Left ventricle myocardium inferior (tissue), 1 donor: ENCODE results near the gene CPNE5. TPM values are rescaled to one million over a fixed set of nuclear protein-coding genes. Genes with fewer than 3 reads are reported as not detected.

ENCODE experiments used
- DNase-seq: peaks from one replicate; pipeline ENCODE4 v3.0.0-alpha.2; 2020
- H3K27ac ChIP-seq: fragments of 200-600 bp; replicated peaks from 2 replicates; pipeline ENCODE4 v1.8.0; 2021
- H3K27me3 ChIP-seq: fragments of 200-600 bp; 2 replicates; pipeline ENCODE4 v1.8.0; 2021; ENCODE audit warnings: low read depth
- H3K36me3 ChIP-seq: fragments of 200-600 bp; 2 replicates; pipeline ENCODE4 v1.8.0; 2021
- H3K4me1 ChIP-seq: fragments of 200-600 bp; 2 replicates; pipeline ENCODE4 v1.8.0; 2021
- H3K4me3 ChIP-seq: fragments of 200-600 bp; 2 replicates; pipeline ENCODE4 v1.8.0; 2021; ENCODE audit warnings: mild to moderate bottlenecking, moderate library complexity
- H3K9me3 ChIP-seq: fragments of 200-600 bp; replicated peaks from 2 replicates; pipeline ENCODE4 v1.8.0; 2021
- intact Hi-C: fragments of 100-400 bp; cut with micrococcal nuclease; formaldehyde crosslinking; loops from one replicate; pipeline ENCODE4 v1.11.0; 2022
- total RNA-seq: library from RNA; stranded (reverse); fragmentation: NEBNext Ultra II Directional; extraction: Animal tissue kit (Norgen Biotek cat#: 25700); gene quantifications from one replicate; pipeline ENCODE4 v1.2.1, GENCODE V29; 2021
- TF ChIP-seq, protein P1 (sequence below): fragments of 200-600 bp; IDR thresholded peaks from 2 replicates; pipeline ENCODE4 v1.8.0; 2021; ENCODE audit warnings: antibody characterized with exemption, mild to moderate bottlenecking, borderline replicate concordance
- donor health status: DM: no; HTN: yes; CAD: no; lungs with severe emphysema.

Gene CPNE5
- total RNA-seq, 1 donor from 2014 or later, result 26.5 TPM

DNA sequence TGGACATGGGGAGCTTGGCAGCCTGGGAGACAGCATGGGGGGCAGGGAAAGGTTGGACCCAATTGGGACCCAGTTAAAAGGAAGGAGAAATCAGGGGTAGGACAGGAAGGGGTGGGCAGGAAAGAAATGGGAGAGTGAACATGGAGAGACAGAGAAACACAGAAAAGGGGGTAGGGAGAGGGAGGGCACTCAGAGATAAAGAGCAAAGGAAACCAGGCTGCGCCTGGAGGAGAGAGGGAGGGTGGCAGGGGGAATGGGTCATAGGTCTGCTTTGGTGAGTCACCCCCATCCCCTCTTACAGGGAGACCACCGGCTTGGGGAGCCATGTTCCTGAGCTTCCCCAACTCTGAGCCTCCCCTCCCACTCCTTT is 95.0 kb downstream of the CPNE5 start:
- intact Hi-C loops, result no loop called here
- Histone ChIP-seq H3K27ac (no peak overlapping the region), H3K4me1 (peaks cover 13% of the 10 kb centered on the region), H3K4me3 (no peak overlapping the region), H3K9me3 (peaks cover 10% of the 10 kb centered on the region), H3K36me3 (no peaks in the 10 kb centered on the region), H3K27me3 (no peaks in the 10 kb centered on the region)
- DNase-seq, result no peak
- TF ChIP-seq, protein P1, sequence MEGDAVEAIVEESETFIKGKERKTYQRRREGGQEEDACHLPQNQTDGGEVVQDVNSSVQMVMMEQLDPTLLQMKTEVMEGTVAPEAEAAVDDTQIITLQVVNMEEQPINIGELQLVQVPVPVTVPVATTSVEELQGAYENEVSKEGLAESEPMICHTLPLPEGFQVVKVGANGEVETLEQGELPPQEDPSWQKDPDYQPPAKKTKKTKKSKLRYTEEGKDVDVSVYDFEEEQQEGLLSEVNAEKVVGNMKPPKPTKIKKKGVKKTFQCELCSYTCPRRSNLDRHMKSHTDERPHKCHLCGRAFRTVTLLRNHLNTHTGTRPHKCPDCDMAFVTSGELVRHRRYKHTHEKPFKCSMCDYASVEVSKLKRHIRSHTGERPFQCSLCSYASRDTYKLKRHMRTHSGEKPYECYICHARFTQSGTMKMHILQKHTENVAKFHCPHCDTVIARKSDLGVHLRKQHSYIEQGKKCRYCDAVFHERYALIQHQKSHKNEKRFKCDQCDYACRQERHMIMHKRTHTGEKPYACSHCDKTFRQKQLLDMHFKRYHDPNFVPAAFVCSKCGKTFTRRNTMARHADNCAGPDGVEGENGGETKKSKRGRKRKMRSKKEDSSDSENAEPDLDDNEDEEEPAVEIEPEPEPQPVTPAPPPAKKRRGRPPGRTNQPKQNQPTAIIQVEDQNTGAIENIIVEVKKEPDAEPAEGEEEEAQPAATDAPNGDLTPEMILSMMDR, result no peak

DNA sequence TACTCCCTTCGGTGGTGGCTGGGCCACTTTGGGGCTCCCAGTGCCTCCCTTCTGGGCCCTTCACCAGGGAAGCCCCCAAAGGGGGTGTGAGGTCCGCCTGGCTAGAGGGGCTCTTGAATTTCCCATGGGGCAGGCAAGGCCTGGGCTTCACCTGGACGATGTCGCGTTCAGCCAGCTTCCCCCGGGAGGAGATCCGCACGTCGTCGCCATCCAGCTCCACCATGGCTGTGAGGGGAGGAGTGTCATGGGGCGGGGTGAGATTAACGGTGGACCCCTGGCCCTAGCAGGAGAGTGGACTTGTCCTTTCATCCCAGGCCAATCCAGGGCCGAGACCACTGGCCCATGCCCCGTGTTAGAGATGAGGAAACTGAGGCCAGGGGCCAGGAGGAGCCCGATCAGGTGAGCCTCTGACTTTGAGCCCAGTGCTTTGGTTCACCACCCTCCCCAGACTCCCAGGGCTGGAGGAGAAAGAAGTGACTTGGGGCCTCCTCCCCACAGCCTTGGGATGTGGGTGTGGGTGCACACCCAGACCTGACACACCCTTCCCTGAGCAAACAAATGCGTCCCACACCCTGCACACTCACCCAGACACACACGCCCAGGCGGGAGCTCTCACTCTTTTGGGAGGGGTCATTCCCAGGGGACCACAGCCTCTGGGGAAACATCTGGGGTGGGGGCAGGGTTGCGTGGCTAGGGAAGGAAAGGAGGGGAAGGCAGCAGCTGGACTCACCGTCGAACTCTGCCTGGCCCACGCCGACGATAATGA is 95.5 kb downstream of the CPNE5 start:
- no peaks in the 10 kb centered on the region for H3K27me3 ChIP-seq
- peaks cover 13% of the 10 kb centered on the region for H3K4me1 ChIP-seq
- H3K27ac ChIP-seq, result no peak overlapping the region
- H3K9me3 ChIP-seq, result peaks cover 6% of the 10 kb centered on the region
- no peak for DNase-seq
- intact Hi-C loops, result no loop called here
- TF ChIP-seq, protein P1, result no peak
- H3K36me3 ChIP-seq, result no peaks in the 10 kb centered on the region
- H3K4me3 ChIP-seq, result no peak overlapping the region

DNA sequence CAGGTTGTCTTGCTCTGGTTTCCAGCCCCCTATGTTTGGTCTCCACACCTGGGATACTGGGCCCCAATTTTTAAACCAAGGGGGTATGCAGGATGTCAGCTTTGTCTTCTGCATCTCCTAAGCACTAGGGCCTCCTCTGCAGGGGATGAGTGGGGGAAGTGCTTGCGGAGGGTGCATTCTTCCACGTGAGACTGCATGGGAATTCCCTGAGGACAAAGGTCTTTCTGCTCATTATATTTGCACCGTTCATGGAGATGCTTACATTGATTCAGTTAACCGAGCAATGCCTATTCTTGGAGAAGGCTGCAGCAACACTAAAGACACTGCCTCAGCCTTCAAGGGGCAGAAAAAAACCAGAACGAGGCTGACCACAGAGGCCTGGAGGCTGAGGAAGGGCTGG is 96.2 kb downstream of the CPNE5 start:
- H3K27me3 ChIP-seq, result no peaks in the 10 kb centered on the region
- no peak for DNase-seq
- H3K4me3 ChIP-seq, result no peak overlapping the region
- no peaks in the 10 kb centered on the region for H3K36me3 ChIP-seq
- no peaks in the 10 kb centered on the region for H3K9me3 ChIP-seq
- peaks cover 13% of the 10 kb centered on the region for H3K4me1 ChIP-seq
- TF ChIP-seq, protein P1, result no peak
- intact Hi-C loops, result no loop called here
- H3K27ac ChIP-seq, result no peak overlapping the region

DNA sequence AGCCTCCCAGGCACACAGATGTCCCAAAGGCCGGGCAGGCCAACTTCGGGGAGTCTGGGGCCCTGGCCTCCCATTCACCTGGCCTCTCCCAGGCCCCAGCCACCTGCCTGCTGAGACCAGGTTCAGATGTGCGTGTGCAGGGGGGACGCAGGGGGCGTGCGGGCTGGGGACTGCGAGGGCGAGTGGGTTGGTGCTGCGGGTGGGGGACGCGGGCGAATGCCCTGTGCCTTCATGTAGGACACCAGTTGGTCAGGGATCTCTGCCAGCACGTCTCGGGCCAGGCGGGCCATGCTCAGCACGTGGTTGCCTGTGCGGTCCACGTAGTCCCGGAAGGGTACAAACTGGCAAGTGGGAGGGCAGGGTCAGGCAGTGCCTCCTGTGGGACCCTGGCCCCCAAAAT is 97.1 kb downstream of the CPNE5 start:
- Histone ChIP-seq H3K27me3 (no peaks in the 10 kb centered on the region), H3K4me3 (no peak overlapping the region), H3K4me1 (peaks cover 13% of the 10 kb centered on the region), H3K27ac (no peak overlapping the region), H3K36me3 (no peaks in the 10 kb centered on the region), H3K9me3 (no peaks in the 10 kb centered on the region)
- no peak for DNase-seq
- intact Hi-C loops, result no loop called here
- TF ChIP-seq, protein P1, result no peak

DNA sequence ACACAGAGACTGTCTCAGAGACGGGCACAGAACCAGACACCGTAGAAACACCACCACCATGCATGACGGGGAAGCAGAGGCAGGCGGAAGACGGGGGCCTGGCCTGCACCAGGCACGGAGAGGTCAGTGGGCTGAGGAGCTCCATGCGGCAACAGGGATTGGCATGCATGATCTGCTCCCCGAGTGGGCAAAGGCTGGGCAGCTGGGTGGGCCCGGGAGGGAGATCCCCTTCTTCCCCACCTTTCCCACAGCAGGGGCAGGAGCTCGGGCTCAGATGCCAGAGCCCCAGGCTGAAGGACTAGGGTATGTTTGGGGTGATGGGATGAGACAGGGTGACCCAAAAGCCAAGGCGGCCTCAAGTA is 98.4 kb downstream of the CPNE5 start:
- Histone ChIP-seq H3K9me3 (no peaks in the 10 kb centered on the region), H3K4me3 (no peak overlapping the region), H3K27me3 (no peaks in the 10 kb centered on the region), H3K27ac (peak overlapping the region; percentile 19), H3K4me1 (peaks cover 22% of the 10 kb centered on the region), H3K36me3 (no peaks in the 10 kb centered on the region)
- intact Hi-C loops, result no loop called here
- TF ChIP-seq, protein P1, result no peak
- no peak for DNase-seq
